ENCODE results near the gene ZBTB18. TPM values are rescaled to one million over a fixed set of nuclear protein-coding genes. Genes with fewer than 3 reads are reported as not detected.

The ZBTB18 gene
- total RNA-seq, 1 experiment from 2014 or later: 1.8 TPM

GRCh38 chr1:244106176-244106575 lies 55.1 kb downstream of the ZBTB18 start:
- H4K20me1 ChIP-seq (ENCODE audit: insufficient read depth): no peaks in the 10 kb centered on the region
- ChIA-PET RAD21 (ENCODE audit: low non-redundant PET in 1 of 2, low total read pairs in 2 of 2, uncharacterized antibody in 2 of 2, unreplicated experiment in 2 of 2) (no interaction called here), CTCF (no interaction called here), POLR2A (no interaction called here)
- intact Hi-C loops (cut with micrococcal nuclease): no loop called here
- no peak for TF ChIP-seq POLR2AphosphoS5 (IDR thresholded peaks at IDR 0.05; ENCODE audit: low read depth, low read length)
- no peak for TF ChIP-seq CEBPB (IDR thresholded peaks at IDR 0.05; ENCODE audit: low read depth)
- TF ChIP-seq, protein P1, sequence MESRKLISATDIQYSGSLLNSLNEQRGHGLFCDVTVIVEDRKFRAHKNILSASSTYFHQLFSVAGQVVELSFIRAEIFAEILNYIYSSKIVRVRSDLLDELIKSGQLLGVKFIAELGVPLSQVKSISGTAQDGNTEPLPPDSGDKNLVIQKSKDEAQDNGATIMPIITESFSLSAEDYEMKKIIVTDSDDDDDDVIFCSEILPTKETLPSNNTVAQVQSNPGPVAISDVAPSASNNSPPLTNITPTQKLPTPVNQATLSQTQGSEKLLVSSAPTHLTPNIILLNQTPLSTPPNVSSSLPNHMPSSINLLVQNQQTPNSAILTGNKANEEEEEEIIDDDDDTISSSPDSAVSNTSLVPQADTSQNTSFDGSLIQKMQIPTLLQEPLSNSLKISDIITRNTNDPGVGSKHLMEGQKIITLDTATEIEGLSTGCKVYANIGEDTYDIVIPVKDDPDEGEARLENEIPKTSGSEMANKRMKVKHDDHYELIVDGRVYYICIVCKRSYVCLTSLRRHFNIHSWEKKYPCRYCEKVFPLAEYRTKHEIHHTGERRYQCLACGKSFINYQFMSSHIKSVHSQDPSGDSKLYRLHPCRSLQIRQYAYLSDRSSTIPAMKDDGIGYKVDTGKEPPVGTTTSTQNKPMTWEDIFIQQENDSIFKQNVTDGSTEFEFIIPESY (IDR thresholded peaks at IDR 0.05; ENCODE audit: extremely low read depth, insufficient replicate concordance, low read length): no peak
- no peak for TF ChIP-seq CTCF (IDR thresholded peaks at IDR 0.05 in 2 of 3, conservative IDR thresholded peaks at IDR 0.05 in 1 of 3; ENCODE audit: borderline replicate concordance in 1 of 3, insufficient read depth in 1 of 3, low read depth in 2 of 3, low read length in 2 of 3)
- no peak for TF ChIP-seq CBX3 (IDR thresholded peaks at IDR 0.05; ENCODE audit: low read depth)
- no peak for TF ChIP-seq SRF (IDR thresholded peaks at IDR 0.05; ENCODE audit: low read depth)
- TF ChIP-seq EZH2 (IDR thresholded peaks at IDR 0.05): no peak
- TF ChIP-seq, protein P2, sequence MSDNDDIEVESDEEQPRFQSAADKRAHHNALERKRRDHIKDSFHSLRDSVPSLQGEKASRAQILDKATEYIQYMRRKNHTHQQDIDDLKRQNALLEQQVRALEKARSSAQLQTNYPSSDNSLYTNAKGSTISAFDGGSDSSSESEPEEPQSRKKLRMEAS (IDR thresholded peaks at IDR 0.05): no peak
- TF ChIP-seq ZFX (IDR thresholded peaks at IDR 0.05): no peak
- TF ChIP-seq ZNF274 (IDR thresholded peaks at IDR 0.05; ENCODE audit: low read depth, low read length): no peak
- no peak for TF ChIP-seq RAD21 (IDR thresholded peaks at IDR 0.05; ENCODE audit: low read depth)
- H3K36me3 ChIP-seq (ENCODE audit: control insufficient read depth in 1 of 2, insufficient read depth in 2 of 2, low read length in 2 of 2): no peaks in the 10 kb centered on the region
- no peaks in the 10 kb centered on the region for H3K4me1 ChIP-seq (ENCODE audit: control insufficient read depth in 1 of 2, insufficient read depth in 2 of 2, low read length in 2 of 2)
- no peak overlapping the region for H3K9ac ChIP-seq (ENCODE audit: low read length)
- no peaks in the 10 kb centered on the region for H3K9me3 ChIP-seq (ENCODE audit: control insufficient read depth in 1 of 2, insufficient read depth in 1 of 2, low read depth in 1 of 2, low read length in 2 of 2)
- no peak for ATAC-seq
- no peaks in the 10 kb centered on the region for H3K79me2 ChIP-seq (ENCODE audit: insufficient read depth, low read length)
- H2AFZ ChIP-seq (ENCODE audit: low read depth, low read length, poor library complexity, severe bottlenecking): no peak overlapping the region
- peaks cover 56% of the 10 kb centered on the region for H3K27me3 ChIP-seq (ENCODE audit: insufficient read depth, low read length)
- no peaks in the 10 kb centered on the region for H3K9me2 ChIP-seq (ENCODE audit: insufficient read depth)
- H3K27ac ChIP-seq (ENCODE audit: low read depth, low read length): no peak overlapping the region
- no peak overlapping the region for H3K4me2 ChIP-seq (ENCODE audit: low read length)
- no peak for DNase-seq (ENCODE audit: low read depth, low spot score)
- no peak overlapping the region for H3K4me3 ChIP-seq (replicated peaks in 1 of 2; ENCODE audit: low read depth in 1 of 2, low read length in 2 of 2)
- no TSS peak for BruUV-seq (replicated peaks)

Other genes with a start within 250 kb of the ZBTB18 start
- gene AKT3, start 201.0 kb upstream of the ZBTB18 start, total RNA-seq (2021; ENCODE audit: unreplicated experiment): 0.49 TPM

All from HCT116 (cell line).